SH-SY5Y (cell line): ENCODE measurements around the gene TAPBPL.

Experiments used
- GATA2 ChIP-seq: IDR thresholded peaks from 2 replicates; pipeline ENCODE4 v1.6.1; 2011; ENCODE audit warnings: mild to moderate bottlenecking, low read depth, low read length
- GATA3 ChIP-seq: IDR thresholded peaks from 2 replicates; pipeline ENCODE4 v1.6.1; 2011; ENCODE audit warnings: low read depth, mild to moderate bottlenecking, low read length, moderate library complexity

TAPBPL gene

DNA sequence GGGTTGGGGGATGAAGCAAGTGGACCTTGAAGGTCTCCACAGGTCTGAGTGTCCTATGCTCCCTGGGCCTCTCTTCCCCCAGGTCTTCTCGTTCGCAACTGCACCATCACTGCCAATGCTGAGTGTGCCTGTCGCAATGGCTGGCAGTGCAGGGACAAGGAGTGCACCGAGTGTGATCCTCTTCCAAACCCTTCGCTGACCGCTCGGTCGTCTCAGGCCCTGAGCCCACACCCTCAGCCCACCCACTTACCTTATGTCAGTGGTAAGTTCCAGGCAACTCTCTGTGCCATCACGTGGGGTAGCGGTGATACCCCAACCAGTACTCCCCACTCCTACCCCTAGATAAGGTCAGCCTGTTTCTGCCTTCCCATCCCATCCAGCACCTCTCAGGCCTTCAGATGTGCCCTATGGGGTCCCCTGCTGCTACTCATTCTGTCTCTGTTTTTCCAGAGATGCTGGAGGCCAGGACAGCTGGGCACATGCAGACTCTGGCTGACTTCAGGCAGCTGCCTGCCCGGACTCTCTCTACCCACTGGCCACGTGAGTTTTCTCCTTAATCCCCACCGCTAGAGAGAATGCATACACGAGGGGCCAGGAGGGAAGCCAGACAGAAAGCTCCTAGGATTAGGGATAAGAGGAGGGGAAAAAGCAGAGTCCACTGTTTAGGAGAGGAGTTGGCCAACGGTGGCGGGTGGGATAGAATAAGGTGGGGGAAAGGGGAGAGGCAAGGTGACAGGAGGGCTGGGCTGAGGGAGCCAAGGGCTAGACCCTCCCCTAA is 1.6 kb upstream of the TAPBPL start:
- TF ChIP-seq GATA3 (no peak), GATA2 (no peak)

DNA sequence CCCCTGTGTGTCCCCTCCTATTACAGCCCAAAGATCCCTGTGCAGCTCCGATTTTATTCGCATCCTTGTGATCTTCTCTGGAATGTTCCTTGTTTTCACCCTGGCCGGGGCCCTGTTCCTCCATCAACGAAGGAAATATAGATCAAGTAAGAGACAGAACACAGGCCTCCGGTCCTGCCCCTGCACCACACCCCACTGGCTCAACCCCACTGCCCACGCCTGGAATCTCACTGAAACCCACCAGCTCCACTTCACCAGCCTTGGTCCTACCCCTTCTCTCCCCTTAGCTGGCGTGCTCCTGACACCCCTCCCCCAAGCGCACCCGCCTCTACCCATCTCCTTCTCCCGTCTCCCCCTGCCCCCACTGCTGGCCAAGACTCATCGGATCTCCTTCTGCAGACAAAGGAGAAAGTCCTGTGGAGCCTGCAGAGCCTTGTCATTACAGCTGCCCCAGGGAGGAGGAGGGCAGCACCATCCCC is 934 bp upstream of the TAPBPL start:
- no peak for TF ChIP-seq GATA2
- TF ChIP-seq GATA3: no peak

DNA sequence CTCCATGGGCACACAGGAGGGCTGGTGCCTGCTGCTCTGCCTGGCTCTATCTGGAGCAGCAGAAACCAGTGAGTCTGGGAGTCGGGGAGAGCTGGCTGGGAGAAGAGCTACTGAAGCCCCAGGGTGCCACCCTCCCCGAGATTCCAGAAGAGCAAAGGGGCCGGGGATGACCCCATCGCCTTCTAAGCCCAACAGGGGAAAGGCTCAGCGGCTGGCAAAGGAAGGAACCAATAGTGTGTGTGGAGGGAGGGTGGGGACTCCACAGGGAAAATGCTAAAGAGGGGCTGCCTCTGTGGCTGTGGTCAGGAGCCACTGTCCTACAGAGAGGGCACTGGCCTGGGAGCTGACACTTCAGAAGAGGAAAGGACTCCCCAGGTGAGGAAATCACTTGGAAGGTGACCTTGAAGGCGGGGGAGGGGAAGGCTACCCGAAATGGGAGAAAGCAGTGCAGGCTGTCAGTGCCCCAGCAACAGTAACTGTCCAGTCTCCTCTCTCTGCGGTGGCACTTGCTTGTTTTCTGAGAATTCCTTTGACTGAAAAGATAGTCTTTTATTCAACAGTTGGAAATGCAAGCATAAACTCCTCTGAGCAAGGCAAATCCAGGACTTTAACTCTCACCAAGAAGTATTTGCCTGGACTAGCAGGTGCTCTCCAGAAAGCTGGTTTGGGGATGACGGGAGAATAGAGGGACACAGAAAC is 552 bp downstream of the TAPBPL start:
- TF ChIP-seq GATA2 (no peak), GATA3 (no peak)

DNA sequence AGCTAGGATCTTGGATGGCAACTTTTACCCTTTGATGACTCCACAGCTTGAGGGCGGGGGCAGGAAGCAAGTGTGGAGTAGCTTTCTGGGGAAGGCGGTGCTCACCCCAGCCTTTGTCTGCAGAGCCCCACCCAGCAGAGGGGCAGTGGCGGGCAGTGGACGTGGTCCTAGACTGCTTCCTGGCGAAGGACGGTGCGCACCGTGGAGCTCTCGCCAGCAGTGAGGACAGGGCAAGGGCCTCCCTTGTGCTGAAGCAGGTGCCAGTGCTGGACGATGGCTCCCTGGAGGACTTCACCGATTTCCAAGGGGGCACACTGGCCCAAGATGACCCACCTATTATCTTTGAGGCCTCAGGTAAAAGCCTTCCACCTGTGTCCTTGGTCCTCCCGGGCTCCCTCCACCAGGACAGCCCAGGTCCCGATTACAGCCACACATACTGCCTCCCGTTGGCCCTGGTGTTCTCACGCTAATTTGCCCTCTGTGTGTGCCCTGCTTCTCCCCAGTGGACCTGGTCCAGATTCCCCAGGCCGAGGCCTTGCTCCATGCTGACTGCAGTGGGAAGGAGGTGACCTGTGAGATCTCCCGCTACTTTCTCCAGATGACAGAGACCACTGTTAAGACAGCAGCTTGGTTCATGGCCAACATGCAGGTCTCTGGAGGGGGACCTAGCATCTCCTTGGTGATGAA is 1.2 kb downstream of the TAPBPL start:
- TF ChIP-seq GATA3 (no peak), GATA2 (no peak)

DNA sequence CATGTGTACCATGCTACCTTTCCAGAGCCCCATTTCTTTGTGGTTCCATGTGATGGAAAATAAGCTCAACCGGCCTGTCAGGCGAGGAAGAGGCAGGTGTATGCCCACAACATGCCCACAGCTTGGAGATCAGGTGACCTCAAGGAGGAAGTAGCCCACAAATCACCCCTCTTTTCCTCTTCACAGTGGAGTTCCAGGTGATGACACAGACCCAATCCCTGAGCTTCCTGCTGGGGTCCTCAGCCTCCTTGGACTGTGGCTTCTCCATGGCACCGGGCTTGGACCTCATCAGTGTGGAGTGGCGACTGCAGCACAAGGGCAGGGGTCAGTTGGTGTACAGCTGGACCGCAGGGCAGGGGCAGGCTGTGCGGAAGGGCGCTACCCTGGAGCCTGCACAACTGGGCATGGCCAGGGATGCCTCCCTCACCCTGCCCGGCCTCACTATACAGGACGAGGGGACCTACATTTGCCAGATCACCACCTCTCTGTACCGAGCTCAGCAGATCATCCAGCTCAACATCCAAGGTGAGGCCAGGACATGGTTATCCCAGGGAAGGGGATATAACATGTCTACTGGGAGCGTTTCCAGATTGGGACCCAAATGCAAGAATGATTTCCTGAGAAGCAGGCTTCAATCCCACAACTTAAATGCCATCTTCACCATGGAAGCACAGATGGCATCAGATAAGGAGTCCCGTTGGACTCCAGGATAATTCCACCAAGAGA is 5.5 kb downstream of the TAPBPL start:
- no peak for TF ChIP-seq GATA2
- TF ChIP-seq GATA3: no peak

DNA sequence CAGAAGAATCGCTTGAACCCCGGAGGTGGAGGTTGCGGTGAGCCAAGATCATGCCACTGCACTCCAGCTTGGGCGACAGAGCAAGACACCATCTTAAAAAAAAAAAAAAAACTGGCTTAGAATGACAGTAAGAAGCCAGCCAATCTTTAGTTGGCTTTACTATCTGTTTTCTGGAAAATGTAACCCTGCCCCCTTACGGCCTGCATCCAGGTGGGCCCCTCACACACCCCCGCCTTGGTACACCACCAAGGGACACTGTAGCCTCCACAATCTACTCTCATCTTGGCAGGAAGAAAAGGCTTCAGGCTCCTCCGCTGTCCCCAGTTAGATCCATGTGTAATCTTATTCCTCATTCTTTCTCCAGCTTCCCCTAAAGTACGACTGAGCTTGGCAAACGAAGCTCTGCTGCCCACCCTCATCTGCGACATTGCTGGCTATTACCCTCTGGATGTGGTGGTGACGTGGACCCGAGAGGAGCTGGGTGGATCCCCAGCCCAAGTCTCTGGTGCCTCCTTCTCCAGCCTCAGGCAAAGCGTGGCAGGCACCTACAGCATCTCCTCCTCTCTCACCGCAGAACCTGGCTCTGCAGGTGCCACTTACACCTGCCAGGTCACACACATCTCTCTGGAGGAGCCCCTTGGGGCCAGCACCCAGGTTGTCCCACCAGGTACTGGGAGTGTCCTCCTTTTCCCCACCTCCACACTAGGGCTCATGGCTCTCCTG is 6.6 kb downstream of the TAPBPL start:
- TF ChIP-seq GATA3: no peak
- TF ChIP-seq GATA2: no peak

DNA sequence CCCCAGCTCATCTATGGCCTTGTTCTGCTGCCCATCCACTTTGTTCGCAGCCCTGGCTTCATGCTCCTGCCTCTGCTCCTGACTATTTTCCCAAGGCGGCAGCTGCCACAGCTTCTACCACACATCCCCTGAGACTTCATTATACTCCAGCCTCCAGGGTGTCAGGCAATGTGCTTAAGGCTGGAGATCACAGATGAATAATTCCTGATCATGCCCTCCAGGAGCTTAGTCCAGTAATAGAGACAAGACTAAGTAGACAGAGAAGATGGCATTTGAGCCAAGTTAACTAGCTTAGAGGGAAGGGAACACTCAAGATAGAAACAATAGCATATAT is 7.1 kb downstream of the TAPBPL start:
- no peak for TF ChIP-seq GATA2
- no peak for TF ChIP-seq GATA3

DNA sequence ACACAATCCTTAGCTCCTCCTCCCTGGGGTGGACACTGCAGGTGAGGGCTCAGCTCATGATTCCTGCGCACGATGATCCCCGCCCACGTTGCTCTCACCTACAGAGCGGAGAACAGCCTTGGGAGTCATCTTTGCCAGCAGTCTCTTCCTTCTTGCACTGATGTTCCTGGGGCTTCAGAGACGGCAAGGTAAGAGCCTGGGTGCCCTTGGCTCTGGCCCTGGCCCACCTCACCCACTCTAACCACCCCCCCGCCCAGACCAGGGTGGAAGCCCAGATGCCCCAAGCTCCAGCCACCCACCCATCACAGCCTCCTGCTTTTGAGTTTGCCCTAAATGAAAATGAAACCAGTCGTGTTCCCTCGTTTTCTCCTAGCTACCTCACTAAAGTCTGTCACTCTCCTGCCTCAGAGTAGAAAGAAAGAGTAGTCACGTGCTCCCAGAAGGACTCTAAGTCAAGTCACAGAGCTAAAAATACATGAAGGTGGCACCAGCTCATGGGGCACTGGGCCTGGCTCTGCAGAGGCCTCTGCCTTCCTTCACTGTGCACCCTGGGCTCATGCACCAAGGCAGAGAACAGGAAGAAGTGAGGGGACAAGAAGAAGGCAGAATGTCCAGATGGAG is 9.0 kb downstream of the TAPBPL start:
- TF ChIP-seq GATA2 (no peak), GATA3 (no peak)

DNA sequence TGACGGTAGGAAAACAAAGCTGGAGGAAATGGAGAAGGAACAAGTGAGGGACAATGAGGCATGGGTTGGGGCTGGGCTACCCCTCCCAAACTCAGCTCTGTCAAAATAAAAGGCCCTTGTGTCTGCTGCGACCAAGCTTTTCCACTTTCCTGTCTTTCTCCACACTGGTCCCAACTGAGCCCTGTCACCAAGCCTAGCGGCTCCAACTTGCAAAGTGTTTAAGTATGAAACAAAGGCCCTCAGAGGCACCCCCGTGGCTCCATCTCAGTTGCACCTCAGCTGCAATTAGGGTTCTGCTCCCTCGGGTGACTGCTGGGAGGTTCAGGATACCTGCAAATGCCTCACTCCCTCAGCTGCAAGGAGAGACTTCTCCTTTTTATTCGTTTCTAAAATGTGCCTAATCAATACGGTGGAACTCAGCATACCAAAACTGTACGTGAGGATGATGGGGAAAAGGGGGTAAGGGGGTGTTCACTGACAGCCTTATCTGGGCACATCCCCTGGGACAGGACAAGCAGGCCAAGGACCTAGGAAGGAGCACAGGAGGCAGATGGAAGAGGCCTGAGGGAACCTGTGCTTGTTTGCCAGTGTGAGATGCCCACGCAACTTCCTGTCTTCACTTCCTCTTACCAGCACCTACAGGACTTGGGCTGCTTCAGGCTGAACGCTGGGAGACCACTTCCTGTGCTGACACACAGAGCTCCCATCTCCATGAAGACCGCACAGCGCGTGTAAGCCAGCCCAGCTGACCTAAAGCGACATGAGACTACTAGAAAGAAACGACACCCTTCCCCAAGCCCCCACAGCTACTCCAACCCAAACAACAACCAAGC is 9.8 kb downstream of the TAPBPL start:
- TF ChIP-seq GATA3 (no peak), GATA2 (no peak)

DNA sequence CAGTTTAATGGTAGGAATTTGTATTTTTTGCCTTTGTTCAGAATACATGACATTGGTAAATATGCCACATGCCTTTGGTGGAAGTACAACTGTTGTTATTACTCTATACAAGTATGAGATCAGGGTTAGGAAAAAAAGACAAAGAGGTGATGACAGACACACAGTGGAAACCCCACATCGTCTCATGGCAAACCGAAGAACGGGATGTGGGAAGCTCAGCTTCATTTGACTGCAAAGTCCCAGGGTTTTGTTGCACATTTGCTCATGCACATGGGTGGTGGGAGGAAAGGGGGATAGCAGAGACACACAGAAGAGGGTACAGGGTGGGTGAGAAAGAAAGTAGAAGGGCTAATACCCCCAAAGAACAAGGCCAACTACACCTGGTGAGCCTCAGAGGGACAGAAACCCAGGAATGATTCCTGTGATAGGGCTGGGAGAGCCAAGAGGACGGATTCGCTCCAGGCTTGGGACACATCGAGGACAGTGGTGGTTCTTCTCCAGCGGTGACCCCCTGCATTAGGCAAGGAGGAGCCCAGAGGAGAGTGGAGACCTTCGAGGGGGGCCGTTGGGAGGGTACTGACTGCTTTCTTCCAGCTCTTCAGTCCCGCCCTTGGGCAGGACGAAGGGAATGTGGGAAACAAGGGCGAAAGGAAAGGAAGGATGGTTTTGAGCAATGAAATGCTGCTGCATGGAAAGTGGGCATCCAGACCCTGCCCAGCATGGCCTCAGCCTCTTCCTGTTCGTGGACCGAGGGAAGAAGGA is 10.6 kb downstream of the TAPBPL start:
- TF ChIP-seq GATA2: no peak
- TF ChIP-seq GATA3: no peak

DNA sequence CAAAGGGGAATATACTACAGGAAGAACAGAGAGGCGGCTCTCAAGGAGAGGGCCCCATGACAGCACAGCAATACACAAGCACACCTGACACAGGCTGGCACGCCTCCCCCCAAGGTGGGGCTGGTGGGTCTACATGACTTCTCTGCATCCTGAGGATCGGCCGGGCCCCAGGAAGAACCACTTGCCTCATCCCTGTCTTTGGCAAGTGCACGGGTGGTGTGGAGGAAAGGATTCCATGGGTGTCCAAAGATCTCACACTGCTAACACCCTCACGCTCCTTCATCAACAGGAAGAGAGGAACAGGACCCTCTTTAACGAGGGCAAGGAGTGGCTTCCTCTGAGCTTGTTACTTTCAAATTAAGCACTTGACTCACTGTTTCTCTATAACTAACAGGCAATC is 11.4 kb downstream of the TAPBPL start:
- TF ChIP-seq GATA2 (no peak), GATA3 (no peak)

DNA sequence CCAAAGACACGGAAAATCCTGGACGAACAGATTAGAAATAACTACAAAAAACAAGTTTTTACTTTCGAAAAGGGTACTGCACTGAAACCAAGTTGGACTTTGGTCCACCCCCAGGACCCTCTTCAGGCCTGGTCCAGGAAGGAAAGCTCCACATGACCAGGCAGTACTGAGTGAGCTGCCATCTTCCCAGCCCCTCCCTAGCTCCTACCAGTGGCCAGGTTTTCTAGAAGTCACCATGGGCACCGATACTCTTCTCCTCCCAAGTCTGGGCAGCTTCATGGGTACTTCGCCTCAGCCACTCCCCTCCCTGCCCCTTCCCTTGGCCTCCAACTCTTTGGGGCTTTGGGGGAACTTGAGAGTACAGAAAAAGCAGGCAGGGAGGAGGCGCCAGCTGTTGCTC is 12.0 kb downstream of the TAPBPL start:
- TF ChIP-seq GATA3 (no peak), GATA2 (no peak)

DNA sequence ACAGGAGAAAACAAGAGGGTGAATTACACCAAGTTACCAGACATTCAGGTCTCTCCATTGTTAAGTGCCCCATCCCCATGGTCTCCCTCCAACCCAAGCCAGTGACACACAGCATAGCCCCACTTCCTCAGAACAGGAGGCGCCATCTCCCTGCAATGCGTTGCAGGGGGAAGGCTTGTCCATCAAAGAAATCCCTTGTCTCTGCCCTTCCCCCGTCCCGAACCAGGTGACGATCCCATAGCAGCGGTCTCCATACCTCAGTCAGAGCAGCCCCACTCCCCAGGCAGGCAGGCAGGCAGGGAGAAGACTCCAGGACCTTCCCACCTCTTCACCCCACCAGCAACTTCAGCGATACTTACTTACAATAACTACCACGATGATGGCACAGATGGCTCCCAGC is 12.7 kb downstream of the TAPBPL start:
- no peak for TF ChIP-seq GATA3
- no peak for TF ChIP-seq GATA2
